Breast epithelium (tissue), 3 donors: ENCODE data around the gene KIN.

Source experiments
- CTCF ChIP-seq, 3 donors: fragments of 450-650 bp; IDR thresholded peaks; one replicate each; pipeline ENCODE4 v1.5.1; 2016 to 2017; ENCODE audit warnings: antibody characterized with exemption in 3 of 3, mild to moderate bottlenecking in 3 of 3, moderate library complexity in 3 of 3
- POLR2A ChIP-seq: fragments of 450-650 bp; IDR thresholded peaks from one replicate; pipeline ENCODE4 v1.6.1; 2016; ENCODE audit warnings: antibody characterized with exemption, mild to moderate bottlenecking, moderate library complexity

GRCh38 chr10:7752251-7752650 lies 35.5 kb downstream of the KIN start:
- no peak for TF ChIP-seq CTCF (IDR thresholded peaks at IDR 0.05)
- TF ChIP-seq POLR2A = no peak
